GM19324 (cell line): Measurements from ENCODE around the gene VRTN.
"Not testable (repeated sequence)": the region's sequence is repeated elsewhere in the genome, so short reads cannot be mapped to it uniquely, and the experiment has no call there.

ENCODE experiments used
- ATAC-seq: cut with Tn5 transposase; IDR thresholded peaks from one replicate; pipeline ENCODE4 v1.9.1; 2021; ENCODE audit warnings: mild to moderate bottlenecking, moderate library complexity; ENCODE audit not compliant: unreplicated experiment, low FRiP score

VRTN gene

DNA sequence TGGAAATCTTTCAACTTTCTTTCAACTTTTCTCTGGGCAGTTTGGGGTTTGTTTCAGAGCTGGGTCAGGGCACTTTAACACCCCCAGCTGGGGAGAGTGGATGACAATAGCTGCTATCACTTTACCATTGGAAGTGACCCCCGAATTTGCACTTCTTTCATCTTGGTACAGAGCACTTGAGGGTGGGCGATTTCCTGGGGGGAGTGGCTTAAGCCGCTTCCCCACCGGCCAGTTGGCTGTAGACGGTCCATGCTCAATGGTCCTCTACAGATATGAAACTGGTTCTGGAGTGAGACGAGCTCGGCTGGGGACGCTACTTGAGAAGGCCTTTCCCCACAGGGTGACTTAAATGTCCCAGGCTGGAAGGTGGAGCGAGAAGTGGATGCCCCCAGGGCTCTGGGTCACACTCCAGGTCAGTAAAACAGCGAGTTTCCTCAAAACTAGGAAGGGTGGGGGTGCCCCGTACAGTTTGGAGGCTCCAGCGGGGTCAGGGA lies at the start of gene VRTN:
Gene VRTN, plus strand, starts transcription at position 231 of the 494 bp plus-strand sequence. CDS start 8,313 bp downstream, outside the sequence.
- ATAC-seq, result no peak

DNA sequence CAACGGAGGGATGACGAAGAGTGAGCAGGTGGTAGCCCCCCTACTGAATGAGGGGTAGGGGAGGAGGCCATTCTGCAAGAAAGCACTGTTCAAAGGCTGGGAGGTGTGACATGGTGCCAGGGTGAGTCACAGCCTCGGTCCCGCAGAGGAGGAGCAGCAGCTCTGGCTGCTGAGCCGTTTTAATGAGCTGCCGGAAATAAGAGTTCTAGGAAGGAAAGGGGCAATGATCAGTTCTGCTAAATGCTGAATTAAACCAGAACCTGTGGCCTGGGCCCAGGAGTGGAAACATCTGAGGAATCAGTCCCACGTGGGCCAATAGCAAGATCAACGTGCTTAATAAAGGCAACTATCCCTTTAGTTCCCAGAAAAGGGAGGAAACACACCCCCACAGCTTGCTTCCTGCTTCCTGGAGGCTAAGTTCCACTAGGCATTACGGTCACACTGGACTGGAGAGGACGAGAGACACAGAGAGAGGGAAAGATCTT lies 49.2 kb upstream of the VRTN start:
- no peak for ATAC-seq

GRCh38 chr14:74301594-74302151 lies 46.6 kb upstream of the VRTN start:
- no peak for ATAC-seq

GRCh38 chr14:74302152-74302628 lies 46.1 kb upstream of the VRTN start:
- ATAC-seq, result peak; percentile 20

GRCh38 chr14:74302634-74303569 lies 45.4 kb upstream of the VRTN start, which contains the start of gene ABCD4:
ABCD4 (minus strand) TSS chr14:74302934; CDS start chr14:74302912, 22 bp downstream.
- ATAC-seq, result peak; percentile 91

DNA sequence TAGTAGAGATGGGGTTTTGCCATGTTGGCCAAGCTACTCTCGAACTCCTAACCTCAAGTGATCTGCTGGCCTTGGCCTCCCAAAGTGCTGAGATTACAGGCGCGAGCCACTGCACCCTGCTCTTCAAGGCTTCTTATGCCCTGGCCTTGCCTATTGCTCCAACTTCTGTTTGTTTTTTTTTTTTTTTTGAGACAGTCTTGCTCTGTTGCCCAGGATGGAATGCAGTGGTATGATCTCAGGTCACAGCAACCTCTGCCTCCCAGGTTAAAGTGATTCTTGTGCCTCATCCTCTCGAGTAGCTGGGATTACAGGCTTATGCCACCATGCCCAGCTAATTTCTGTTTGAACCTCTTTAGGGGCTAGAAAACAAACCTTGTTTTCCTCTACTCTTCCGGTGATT lies 39.6 kb upstream of the VRTN start:
- no peak for ATAC-seq

DNA sequence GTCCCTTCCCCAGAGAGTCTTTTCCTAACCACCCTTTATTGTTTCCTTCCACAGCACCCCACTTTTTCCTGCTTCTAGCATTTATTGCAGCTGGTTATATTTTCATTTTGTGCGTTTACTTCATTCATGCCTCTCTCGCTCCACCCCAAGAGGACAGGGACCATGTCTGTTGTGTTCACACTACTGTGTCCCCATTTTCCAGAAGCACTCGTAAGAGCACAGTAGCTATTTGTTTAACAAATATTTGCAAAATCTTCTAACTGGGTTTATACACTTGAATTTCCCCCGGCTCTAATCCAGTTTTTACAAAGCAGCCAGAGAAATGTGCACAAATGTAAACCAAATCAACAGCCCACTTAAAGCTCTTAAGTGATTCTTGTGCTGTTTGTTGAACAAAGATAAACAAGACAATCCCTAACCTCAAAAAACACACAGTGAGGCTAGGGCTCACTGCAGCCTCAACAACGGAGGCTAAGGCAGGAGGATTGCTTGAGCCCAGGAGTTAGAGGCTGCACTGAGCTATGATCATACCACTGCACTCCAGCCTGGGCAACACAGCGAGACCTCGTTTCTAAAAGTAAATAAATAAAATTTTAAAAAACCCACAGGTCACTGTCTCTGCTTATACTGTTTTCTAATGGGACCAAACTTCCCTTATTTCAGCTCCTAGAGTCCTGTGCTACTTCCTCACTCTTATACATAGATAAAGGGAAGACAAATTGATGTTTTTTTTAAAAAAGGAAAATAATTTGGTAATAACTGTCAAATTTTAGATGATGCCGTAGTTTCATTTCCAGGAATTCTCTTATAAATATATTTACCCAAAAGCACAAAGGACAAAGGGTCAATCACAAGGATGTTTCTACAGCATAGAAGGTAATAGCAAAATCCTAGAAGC lies 38.9 kb upstream of the VRTN start:
- ATAC-seq, result no peak

DNA sequence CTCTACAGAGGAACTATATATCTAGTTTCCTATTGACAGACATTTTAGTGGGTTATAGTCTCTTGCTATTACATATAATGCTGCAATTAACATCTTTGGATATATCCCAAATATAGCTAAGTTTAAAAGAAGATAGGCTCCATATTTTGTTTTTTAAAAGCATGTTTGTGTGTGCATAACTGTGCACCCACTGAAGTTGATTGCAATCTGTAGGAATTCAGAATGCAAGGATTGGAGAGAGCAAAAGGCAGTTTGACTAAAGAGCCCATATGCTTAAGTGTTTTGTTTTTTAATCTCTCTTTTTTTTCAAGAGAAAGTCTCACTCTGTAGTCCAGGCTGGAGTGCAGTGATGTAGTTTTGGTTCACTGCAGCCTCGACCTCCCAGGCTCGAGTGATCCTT lies 36.1 kb upstream of the VRTN start:
- no peak for ATAC-seq

DNA sequence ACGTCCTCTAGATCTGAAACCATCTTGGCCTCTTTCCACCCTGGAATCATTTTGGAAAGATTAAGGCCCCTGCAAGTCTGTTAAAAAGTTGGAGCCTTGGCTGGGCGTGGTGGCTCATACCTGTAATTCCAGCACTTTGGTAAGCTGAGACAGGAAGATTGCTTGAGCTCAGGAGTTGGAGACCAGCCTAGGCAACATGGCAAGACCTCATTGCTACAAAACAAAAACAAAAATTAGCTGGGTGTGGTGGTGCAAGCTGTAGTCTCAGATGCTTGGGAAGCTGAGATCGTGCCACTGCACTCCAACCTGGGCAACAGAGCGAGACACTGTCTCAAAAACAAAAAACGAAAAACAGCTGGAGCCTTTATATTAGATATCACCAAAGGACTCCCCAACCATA lies 34.7 kb upstream of the VRTN start:
- ATAC-seq, result no peak

DNA sequence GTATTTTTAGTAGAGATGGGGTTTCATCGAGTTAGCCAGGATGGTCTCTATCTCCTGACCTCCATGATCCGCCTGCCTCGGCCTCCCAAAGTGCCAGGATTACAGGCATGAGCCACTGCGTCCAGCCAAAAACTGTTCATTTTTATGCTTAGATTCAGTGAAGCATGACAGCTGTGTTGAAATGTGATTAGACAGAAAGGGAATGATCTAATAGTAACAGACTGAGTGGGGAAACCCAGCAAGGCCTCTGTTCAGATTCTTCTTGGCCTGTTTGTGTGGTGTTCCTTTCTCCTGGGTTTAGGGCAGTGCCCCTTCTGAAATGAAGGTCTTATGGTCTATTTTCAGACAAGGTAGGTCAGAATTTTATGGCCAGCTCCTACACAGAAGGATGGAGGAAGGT lies 33.7 kb upstream of the VRTN start:
- no peak for ATAC-seq

GRCh38 chr14:74324931-74325361 lies 23.3 kb upstream of the VRTN start:
- no peak for ATAC-seq

DNA sequence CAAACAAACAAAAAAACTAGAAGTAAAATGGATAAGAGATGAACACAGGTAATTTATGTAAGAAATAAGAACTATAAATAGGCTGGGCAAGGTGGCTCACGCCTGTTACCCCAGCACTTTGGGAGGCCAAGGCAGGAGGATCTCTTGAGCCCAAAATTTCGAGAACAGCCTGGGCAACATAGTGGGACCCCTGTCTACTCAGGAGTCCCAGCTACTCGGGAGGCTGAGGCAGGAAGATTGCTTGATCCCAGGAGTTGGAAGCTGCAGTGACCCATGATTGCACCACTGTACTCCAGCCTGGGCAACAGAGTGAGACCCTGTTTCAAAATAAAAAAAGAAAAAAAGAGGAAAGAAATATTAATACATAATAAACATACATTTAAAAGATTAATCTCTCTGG lies 22.8 kb upstream of the VRTN start:
- ATAC-seq, result no peak

DNA sequence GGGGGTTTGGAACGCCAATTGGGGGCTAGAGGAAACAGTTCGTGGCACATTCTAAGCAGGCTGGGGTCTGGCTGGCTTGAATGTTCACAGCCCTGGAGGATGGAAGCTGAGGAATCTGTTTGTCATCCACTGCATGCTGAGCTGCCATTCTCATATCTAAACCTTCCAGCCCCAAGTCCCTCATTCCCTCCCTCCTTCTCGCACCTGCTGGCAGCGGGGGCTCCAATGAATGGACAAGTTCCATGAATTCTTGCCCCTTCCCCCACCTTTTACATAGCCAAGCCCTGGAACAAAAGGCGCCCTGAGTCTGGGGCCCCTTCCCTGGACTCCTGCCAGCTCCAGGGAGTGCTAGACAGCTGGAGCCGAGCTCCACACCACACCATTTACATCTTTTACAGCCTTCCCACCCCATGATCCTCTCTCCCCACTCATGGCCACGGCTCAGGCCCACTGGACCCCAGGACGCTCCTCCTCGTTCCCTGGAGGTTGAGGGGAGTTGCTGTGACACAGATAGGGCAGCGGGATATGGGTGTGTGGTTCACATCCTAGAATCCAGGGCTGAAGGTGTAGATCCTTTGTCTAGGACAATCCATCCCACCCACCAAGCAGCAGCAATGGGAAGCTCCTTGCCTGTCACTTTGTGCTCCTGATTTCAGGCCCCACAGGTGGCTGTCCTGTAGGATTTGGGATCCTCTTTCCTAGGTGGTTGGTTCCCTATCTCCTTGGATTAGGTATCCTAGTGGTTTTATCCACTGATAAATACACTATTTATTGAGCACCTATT lies 21.7 kb upstream of the VRTN start:
- ATAC-seq, result no peak

DNA sequence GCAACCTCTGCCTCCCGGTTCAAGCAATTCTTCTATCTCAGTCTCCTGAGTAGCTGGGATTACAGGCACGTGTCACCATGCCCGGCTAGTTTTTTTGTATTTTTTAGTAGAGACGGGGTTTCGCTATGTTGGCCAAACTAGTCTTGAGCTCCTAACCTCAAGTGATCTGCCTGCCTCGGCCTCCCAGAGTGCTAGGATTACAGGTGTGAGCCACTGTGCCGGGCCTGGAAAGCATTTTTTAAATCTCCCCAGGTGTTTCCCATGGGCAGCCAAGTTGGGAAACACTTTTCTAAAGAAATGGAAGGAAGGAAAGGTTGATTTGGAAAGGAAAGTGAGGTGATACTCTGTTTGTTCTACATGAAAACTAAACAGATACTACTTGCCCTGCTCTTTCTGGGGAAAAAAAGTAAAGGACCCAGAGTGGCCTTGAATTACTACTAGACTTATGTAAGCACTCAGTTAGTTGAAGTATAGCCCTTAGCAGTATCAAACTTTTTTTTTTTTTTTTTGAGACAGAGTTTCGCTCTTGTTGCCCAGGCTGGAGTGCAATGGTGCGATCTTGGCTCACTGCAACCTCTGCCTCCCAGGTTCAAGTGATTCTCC lies 18.2 kb upstream of the VRTN start:
- ATAC-seq, result not testable (repeated sequence)

GRCh38 chr14:74333909-74334308 lies 14.4 kb upstream of the VRTN start:
- ATAC-seq, result no peak

DNA sequence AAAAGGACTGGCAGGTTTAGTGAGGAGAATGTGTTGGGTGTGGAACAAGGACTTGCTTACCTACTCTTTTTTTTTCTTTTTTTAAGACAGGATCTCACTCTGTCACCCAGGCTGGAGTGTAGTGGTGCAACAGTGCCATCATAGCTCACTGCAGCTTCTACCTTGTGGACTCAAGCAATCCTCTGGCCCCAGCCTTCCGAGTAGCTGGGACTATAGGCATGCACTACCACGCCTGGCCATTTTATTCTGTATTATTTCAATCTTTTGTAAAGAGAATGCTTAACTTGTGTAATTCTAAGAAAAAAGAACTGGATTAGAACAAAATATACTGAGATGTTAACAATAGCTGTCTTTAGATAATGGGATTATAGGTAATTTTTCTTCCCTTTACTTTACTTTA lies 1.9 kb upstream of the VRTN start:
- ATAC-seq, result no peak

GRCh38 chr14:74347097-74347794 lies 1.0 kb upstream of the VRTN start:
- no peak for ATAC-seq

GRCh38 chr14:74347795-74348100 lies 523 bp upstream of the VRTN start:
- no peak for ATAC-seq
